NCI-H146 treated with DMSO at 0.1 percent for 48 hours (cell line): ENCODE results near the gene PRKCI.
"Not testable (repeated sequence)": the region's sequence is repeated elsewhere in the genome, so short reads cannot be mapped to it uniquely, and the experiment has no call there.

ENCODE experiments used
- DNase-seq: peaks from one replicate; lab custom pipeline; 2025; ENCODE audit not compliant: unreplicated experiment; lab: John Stamatoyannopoulos, UW

PRKCI gene

GRCh38 chr3:170277833-170278580 lies 55.8 kb downstream of the PRKCI start:
- DNase-seq, result no peak

GRCh38 chr3:170278627-170279026 lies 56.4 kb downstream of the PRKCI start:
- DNase-seq, result no peak

GRCh38 chr3:170290194-170290593 lies 68.0 kb downstream of the PRKCI start:
- no peak for DNase-seq

GRCh38 chr3:170295586-170295985 lies 73.4 kb downstream of the PRKCI start:
- DNase-seq, result no peak

GRCh38 chr3:170296703-170297102 lies 74.5 kb downstream of the PRKCI start:
- DNase-seq, result no peak

GRCh38 chr3:170301405-170301804 lies 79.2 kb downstream of the PRKCI start:
- DNase-seq, result peak; percentile 41

- no peak for DNase-seq
Observed at GRCh38 chr3:170302008-170302407, 79.8 kb downstream of the PRKCI start.

- no peak for DNase-seq
Observed at GRCh38 chr3:170306015-170306414, 83.8 kb downstream of the PRKCI start.

- DNase-seq, result no peak
Observed at GRCh38 chr3:170307671-170308405, 85.6 kb downstream of the PRKCI start.

- no peak for DNase-seq
Observed at GRCh38 chr3:170309046-170309445, 86.8 kb downstream of the PRKCI start.

- DNase-seq, result no peak
Observed at GRCh38 chr3:170317954-170318353, 95.7 kb downstream of the PRKCI start.

- no peak for DNase-seq
Observed at GRCh38 chr3:170320461-170321121, 98.4 kb downstream of the PRKCI start.

GRCh38 chr3:170321321-170322034 lies 99.3 kb downstream of the PRKCI start:
- peak; percentile 29 for DNase-seq

- no peak for DNase-seq
Observed at GRCh38 chr3:170322566-170323269, 100.5 kb downstream of the PRKCI start.

- no peak for DNase-seq
Observed at GRCh38 chr3:170323331-170323730, 101.1 kb downstream of the PRKCI start.

- DNase-seq, result no peak
Observed at GRCh38 chr3:170324962-170325361, 102.7 kb downstream of the PRKCI start.

GRCh38 chr3:170327040-170327808 lies 105.0 kb downstream of the PRKCI start:
- no peak for DNase-seq

- DNase-seq, result not testable (repeated sequence)
Observed at GRCh38 chr3:170327868-170328548, 105.8 kb downstream of the PRKCI start.

- DNase-seq, result no peak
Observed at GRCh38 chr3:170330366-170330765, 108.1 kb downstream of the PRKCI start.
